ENCODE data around the gene ZNF622.

The ZNF622 gene, protein sequence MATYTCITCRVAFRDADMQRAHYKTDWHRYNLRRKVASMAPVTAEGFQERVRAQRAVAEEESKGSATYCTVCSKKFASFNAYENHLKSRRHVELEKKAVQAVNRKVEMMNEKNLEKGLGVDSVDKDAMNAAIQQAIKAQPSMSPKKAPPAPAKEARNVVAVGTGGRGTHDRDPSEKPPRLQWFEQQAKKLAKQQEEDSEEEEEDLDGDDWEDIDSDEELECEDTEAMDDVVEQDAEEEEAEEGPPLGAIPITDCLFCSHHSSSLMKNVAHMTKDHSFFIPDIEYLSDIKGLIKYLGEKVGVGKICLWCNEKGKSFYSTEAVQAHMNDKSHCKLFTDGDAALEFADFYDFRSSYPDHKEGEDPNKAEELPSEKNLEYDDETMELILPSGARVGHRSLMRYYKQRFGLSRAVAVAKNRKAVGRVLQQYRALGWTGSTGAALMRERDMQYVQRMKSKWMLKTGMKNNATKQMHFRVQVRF

DNA sequence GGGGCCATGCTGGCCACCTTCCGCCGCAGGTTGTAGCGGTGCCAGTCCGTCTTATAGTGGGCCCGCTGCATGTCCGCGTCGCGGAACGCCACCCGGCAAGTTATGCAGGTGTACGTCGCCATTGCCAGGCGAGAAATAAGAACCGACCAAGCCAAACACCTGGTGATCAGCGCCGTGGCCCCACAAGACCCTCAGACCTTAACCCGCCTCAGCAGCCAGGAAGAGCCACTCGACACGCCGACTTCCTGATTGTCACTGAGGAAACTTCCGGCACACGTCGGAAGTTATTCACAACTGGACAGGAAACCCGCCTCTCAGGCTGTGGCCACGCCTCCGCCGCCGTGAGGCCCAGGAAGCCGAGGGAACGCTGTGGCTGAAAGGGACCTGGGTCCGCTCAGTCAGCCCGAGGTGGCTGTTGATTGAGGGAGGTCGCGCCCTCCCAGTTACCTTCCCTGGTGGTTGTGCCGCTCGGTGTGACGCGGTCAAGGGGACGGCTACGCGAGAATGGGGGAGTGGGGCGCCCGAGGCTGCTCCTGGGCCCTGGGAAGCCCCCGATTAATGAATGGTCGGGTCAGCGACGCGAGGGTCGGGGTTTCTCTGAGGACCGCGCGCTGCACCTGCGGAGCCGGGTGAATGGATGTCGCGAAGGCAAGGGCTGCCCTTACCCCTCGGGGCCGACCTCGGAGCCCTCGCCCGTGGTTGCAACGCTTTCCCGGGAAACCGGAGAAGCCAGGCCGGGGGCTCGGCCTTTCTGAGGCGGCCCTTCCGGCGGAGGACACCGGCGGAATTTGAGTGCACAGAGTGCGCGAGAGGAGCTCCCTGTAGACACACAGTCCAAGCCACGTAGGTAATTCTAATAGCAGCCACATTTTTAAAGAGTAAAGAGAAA, at the start of gene ZNF622:
ZNF622 (minus strand) TSS at position 257 of the 889 bp plus-strand sequence; CDS start at position 122, 135 bp downstream.
- peak; percentile 66 for DNase-seq

DNA sequence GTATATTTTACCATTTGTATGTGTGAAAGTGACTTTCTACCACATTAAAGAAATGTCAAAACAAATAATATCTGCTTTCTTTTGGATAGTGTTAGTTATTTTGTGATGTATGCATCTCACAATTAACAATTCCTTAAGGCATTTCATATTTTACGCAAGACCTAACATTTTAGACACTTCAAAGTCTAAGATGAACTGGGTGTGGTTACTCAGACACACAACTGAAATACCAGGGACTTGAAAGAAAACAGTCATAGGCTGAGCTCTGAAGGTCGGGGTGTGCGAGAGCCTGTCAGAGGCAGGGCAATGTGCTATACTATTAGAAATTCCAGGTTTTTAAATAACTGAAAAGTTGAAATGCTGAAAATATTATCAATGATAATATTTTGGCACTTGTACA, 44.5 kb upstream of the ZNF622 start:
- no peak for DNase-seq

DNA sequence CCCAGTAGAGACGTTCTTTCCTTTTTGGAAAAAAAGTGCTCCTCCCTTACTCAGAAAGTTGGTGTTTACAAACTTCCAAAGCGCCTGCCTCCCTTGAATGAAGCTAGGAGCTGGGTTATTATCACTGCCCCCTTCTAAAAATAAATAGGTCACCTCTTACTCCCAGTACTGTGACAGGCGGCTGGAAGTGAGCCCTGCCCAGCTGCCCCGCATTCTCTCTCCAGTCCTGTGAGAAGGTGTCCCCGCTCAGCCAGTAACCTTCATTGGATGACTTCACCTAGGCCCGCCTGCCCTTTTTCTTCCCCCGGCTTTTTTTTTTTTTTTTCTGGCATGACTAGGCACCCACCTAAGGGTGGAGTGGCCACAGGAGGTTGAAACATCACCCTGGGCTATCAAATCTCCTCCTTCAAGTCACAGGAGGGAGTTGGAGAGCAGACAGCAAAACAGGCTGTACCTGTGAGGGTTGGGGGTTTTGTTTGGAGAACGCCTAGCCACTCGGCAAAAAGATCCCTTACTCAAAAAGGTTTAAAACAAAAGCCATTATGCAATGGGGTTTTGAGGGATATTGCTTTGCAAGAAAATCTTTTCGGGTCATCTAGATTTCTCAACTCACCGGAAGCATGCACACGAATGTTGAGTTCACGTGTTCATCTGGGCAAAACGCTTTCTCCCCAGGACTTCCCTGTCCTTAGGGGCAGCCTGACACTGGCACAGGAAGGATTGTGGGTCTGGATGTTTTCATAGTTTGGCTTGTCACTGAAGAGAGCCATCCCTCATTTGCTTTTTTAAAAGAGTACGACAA, 43.3 kb upstream of the ZNF622 start:
- DNase-seq: no peak

DNA sequence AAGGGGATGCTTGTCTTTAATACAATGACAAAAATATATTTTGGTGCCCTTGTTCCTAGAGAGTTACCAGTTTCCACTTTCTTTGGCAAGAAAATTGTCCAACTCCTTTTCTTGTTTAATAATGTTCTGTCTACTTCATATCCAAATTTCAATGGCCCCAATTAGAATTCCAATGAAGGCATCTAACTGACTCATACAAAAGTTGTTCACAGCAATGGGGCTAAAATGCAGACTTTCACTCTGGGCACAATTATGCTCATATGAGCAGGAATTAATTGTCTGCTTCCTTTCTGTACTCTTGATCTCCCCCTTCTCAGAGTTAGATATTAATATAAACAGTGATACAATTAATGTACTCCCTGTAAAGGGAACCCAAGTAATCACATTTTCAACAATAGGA, 42.1 kb upstream of the ZNF622 start:
- no peak for DNase-seq

DNA sequence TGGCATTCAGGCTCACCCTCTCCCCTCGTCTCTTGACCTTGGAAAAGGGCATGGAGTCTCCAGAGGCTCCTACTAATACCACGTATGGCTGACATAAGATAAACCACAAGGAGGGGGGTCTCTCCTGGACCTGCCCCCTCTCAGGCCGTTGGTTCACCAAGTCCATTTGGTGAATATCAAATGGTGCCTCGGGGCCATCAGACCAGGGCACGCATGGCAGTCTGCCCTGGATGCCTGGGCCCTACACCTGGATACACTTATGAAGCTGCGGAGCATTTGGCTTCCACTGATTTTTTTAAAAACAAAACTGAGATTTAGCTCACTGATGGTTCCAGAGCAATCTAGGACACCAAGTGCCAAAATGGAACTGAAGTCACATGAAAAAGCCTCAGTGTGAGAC, 40.3 kb upstream of the ZNF622 start:
- DNase-seq: no peak

DNA sequence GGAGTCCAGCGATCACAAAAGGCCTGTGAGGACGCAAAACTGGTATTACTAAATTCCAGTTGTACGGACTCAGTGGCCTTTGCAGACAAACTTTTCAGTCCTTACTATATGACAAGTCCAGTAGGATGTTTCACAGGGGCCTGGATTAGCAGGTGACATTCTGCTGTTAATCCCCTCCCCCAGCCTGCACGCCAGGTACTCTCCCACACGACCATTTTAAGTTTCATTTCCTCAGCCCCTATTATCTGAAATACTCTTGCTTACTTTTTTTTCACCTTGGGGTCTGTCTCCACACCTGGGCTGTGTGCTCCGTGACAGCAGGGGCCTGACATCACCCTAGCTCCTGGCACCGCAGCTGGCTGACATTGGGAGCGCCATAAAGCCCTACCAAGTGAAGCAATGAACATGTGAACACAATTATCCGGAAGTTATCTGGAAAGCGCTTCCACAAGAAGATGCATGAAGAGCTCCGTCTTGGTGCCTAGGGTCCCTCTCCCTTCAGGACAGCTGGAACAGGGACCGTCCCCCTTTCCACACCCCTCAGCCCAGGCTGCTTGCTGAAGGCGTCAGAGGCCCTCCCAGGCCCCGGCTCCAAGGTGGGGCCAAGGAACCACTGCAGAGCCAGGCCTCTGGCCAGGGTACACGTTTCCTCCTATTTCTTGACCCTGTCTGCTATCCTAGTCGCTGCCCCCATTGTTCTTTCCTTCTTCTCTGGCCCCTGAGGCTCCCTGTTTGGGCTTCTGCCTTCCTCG, 39.7 kb upstream of the ZNF622 start:
- DNase-seq: no peak

DNA sequence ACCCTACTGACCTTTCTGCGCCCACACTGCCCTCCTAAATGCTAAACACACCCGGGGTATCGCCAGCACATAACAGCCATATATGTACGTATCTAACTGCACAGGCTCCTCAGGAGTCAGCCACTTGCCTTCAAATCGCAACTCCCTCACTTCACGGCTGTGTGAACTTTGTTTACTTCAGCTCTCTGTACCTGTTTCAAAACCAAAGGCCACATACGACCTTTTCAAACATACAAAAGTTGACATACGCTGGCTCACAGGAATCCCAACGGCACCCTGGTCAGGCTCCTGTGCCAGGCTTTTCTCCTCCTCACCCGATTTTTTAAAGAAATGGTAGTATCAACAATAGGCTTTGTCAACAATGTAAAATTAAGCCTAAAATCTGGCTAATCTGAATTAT, 39.0 kb upstream of the ZNF622 start:
- no peak for DNase-seq

DNA sequence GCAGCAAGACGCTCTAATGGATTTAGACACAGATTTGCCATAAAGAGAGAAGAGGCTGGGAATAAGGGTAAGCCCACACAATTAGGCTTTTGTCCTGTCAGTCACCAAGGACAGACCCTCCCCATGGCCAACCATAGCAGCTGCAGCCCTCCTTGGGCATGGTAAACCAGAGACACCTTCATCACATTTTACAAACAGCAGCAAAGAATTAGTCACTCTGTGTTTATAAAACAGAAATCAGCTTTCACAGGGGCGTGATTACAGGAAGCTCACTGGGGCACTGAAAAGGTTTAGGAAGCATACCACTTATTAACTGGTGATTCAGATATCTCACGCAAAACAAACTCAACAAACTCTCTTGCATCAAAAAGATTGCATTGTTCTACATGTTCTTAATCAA, 37.3 kb upstream of the ZNF622 start:
- DNase-seq: no peak

DNA sequence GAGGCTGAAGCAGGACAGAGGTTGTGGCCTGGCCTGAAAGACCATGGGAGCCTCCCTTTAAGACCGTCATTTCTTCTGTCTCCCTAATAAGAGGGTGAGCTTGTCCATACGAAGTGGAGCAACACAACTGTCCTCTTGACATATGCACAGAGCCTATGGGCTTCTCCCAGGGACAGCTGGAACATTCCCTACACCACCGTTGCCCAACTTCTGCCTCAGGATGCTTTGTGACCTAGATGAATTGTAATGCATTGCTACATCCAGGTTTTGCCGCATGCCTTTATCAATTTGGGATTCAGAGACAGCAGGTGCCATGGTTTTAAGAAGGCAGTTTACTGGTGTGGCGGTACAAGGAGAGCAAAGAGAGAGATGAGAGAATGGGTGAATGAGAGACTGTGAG, 34.4 kb upstream of the ZNF622 start:
- no peak for DNase-seq

DNA sequence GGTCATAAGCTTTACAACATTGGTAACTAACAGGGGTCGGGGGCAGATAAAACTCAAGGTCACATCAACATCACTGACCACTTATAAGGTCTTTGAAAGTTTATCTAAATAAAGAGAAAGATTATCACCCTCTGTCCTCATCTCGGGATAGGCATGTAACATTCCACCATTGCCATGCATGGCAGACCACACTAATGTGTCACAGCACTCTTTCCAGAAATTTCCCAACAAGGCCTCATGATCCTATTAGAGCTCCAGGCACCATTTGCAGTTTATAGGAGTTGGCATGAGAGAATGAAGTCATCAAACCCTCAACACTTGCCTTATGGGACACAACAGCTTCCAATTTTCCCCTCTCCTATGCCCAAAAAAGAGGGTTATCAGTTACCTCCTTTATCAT, 31.9 kb upstream of the ZNF622 start:
- DNase-seq: no peak

DNA sequence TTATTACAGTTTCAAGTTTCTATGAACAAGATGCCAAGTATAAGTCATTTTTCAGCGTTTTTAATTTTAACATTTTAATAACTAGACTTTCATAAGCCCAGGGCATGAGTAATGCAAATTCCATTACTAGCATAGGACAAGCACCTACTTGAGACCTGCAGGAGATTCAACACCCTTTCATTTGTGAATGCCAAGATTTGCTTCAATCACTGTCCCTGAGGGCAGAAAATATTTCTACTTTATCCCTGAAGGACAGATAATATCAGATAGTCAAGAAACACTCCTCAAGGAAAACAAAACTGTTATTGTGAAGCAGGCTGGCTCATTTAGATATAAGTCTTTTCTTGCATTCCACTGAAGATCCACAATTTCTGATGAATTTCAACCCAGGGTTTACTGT, 27.7 kb upstream of the ZNF622 start:
- DNase-seq: no peak

DNA sequence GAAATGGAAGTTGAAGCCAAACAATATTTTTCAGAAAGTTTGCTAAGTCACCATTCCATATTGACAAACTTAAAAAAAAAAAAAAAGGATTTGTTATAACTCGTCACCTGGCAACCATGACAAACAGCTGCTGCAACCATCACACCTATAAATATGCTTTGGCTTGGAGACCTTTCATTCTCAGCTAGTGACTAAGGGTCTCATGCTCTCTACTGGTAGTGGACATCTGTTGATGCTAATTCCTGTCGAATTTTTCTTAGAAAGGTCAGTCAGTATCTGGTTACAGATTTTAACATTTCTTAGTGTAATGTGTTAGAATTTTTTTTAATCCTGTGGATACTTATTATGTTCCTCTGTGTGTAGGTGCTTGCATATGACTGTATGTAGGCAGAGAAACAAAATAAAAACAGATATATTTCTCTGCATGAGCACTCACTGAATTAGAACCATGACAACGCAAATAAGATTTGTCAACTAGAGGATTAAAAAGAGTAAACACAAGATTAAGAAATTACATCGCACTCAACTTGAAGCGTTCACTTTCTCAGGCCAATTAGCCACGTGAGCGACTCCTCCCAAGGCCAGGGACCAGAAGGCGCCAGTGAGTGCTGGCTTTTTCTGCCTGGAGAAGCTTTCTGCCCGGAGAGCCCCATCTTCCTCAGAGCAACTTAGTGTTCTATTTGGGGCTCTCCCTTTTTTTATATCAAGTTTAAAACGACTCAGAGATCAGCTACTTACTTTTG, 27.0 kb upstream of the ZNF622 start:
- no peak for DNase-seq

DNA sequence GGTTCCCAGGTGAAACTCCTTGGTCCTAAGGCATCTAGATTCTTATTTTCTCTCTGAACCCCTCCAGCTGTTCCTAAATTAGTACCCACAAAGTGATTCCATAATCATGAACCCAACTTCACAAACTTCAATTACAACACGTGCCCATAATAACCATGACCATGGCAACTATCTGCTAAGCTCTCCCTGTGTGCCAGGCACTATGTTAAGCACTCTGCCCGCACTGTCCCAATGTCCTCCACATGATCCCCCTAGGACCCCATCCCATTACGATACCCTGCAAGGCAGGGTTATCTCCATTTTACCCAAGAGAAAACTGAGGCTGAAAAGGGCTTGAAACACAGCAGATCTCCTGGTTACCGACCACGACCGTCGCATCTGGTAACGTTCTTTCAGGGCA, 25.3 kb upstream of the ZNF622 start:
- DNase-seq: no peak

DNA sequence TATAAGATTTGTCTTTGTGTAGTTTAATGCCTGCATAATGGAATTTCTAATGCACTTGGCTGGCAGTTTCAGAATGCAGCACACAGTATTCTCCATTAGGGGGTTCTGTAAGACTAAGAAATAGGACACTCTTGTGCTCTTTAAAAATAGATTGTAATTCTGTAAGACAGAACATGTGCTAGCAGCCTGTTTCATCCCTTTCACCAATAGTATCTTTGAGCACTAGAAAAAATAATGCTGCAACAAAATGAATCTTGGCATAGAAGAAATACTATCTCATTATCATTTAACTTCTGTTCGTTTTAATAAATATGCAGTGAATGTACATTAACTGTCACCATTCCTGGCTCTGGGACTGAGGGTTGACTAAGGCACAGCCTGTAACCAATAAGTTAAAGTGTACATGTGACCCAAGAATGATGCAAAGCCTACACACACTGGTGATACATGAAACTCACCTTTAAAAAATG, 23.8 kb upstream of the ZNF622 start:
- DNase-seq: peak; percentile 19

DNA sequence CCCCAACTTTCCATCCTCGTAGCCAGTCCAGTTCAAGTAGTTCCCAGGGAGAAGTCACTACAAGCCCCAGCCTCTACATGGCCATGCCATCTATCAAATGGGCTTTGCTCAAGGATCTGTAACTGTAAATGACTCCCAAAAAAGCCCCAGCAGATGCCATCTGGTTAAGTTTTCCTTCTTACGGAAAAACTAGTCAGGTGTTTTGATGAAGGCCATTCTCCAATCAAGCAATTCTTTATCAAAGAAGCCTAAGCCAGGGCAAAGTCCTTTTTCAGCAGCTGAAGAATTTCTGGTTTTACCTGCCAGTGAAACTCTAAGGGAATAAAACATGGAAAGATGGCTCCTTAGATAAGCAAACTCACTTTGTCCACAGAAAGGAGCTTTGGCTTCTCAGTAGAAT, 21.9 kb upstream of the ZNF622 start:
- no peak for DNase-seq

DNA sequence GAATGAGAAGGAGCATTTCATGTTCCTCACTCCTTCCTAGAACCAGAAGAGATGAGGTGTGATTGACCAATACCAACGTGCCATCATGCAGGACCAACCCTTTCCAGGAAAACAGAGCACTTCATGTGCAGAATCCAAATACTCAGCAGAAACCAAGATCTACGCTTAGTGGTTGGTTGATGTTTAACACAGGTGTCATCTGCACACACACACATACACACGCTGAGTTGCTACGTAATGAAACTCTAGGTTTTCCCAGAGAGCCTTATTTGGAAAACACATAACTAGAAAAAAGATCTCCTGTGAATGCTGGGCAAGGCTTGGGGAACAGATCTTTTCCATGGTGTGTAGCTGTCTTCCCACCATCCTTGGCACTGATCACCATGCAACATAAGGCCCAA, 21.1 kb upstream of the ZNF622 start:
- DNase-seq: no peak

DNA sequence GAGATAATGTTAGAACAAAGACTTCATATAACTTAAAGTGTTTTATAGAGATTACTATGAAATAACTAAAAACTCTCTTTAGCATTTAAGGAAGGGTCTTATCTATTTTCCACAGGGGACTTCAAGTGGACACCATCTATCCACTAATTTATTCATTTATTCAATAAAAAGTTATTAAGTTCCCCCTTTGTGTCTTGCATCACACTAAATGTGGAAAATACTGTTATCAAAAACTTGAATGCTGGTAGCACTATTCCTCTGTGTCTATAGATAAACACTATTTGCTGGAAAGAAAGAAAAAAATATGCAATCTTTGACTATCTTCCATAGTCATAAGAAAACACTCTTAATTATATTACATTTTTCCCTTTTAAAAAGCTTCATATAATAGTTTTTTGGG, 20.1 kb upstream of the ZNF622 start:
- no peak for DNase-seq

DNA sequence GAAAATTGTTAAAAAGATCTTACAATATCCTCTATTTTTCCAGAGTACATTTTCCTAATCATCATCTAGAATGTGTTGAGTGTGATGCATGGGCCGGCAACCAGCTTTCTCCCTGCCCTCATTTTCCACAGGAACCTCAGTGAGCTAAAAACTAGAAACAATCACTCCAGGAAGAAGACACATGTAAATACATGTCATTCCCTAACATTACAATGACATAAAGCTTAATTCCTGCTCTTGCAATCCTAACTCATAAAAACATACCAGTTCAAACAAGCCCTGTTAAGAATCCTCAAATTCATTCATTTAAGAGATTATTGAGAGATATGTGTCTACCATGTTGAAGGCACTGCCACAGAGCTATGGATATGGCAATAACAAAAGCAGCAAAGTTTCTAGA, 18.5 kb upstream of the ZNF622 start:
- DNase-seq: no peak

DNA sequence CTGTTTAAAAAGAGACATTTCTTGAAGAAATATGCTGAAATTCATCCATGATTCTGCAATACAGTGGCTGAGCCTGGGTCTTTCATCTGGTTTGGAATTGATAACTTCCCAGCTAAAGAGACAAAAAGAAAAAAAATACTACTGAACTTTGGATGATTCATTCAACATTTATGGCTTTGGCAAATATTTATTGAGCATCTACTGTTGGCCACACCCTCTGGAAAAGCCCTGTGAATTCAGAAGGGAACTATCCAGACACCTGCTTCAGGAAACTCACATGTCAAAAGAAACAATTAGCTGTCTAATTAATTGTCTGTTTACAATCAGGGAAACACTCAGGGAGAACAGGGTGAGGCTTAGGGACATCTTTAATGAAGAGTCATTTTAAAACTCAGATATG, 17.8 kb upstream of the ZNF622 start:
- no peak for DNase-seq

DNA sequence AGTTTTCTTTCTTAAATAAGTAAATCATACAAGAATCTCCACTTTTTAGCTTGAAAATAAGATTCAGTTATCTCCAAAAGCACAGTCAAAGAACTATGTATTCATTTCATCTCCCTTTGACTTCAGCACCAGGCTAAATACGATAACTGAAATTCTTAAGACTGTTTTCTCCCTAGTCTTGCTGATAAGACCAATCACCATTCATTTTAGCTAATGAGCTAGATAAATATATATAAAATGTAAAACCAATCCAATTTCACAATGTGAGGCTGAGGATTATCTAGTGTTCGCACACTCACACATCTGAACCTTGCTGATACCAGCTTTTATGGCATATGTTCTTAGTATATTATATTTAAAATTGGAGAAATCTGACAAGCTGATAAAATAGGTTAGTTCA, 17.3 kb upstream of the ZNF622 start:
- no peak for DNase-seq

DNA sequence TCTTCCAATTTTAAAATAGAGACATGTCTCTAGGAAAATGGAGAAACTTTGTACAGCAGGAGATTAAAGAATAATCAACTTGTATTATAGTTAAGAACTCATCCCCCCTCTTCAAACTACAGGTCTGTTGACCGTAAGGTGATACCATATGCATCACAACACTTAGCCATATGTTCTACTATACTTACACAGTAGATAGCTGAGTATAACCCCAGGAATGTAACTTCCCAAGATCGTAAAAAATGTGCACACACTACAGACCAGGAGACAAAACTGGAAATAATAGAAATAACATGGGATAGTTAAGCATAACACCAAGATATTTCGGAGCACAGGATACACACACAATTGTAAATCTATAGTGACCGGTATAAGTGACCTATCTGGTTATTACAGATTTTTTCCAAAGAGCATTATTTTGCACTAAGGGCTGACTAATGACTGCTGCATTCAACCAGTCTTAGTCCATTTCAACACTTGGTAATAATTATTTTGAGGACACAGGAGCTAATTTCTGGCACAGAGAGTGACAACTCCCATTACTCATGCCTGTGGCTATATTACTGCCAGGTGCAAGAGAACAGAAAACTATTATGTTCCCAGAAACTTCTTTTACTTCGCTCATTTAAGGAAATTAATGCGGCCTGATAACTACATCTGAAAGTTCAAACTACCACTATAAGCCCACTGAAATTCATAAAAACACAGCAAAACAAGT, 15.4 kb upstream of the ZNF622 start:
- no peak for DNase-seq
